Glomerular endothelial cell (primary cell): ENCODE measurements around the gene FCN1. TPM values are rescaled to one million over a fixed set of nuclear protein-coding genes. Genes with fewer than 3 reads are reported as not detected.

Source experiments
- DNase-seq: peaks from one replicate; pipeline ENCODE4 v3.0.0-alpha.2; 2011; ENCODE audit warnings: low read depth, low spot score; ENCODE audit errors: extremely low read depth
- total RNA-seq: library from RNA; depleted of rRNA; stranded (reverse); fragments of >200 nt; gene quantifications from 2 replicates; pipeline ENCODE4 v1.2.3, GENCODE V29; 2015

The FCN1 gene
- total RNA-seq, 1 donor from 2014 or later, result not detected

GRCh38 chr9:134894136-134894860, 23.4 kb downstream of the FCN1 start:
- no peak for DNase-seq

- no peak for DNase-seq
Measured at GRCh38 chr9:134892820-134893420, 24.8 kb downstream of the FCN1 start.

GRCh38 chr9:134892221-134892620, 25.5 kb downstream of the FCN1 start:
- DNase-seq, result no peak

- DNase-seq, result no peak
Measured at GRCh38 chr9:134891713-134892112, 26.0 kb downstream of the FCN1 start.

- DNase-seq, result no peak
Measured at GRCh38 chr9:134891053-134891452, 26.7 kb downstream of the FCN1 start.

- DNase-seq, result no peak
Measured at GRCh38 chr9:134890155-134890495, 27.6 kb downstream of the FCN1 start.

GRCh38 chr9:134889386-134890154, 28.1 kb downstream of the FCN1 start:
- no peak for DNase-seq

- no peak for DNase-seq
Measured at GRCh38 chr9:134888603-134889190, 29.0 kb downstream of the FCN1 start.

GRCh38 chr9:134887686-134888602, 29.8 kb downstream of the FCN1 start:
- DNase-seq, result no peak

GRCh38 chr9:134887219-134887618, 30.5 kb downstream of the FCN1 start:
- DNase-seq, result no peak

GRCh38 chr9:134886413-134886913, 31.2 kb downstream of the FCN1 start:
- DNase-seq, result no peak

- DNase-seq, result no peak
Measured at GRCh38 chr9:134885679-134886412, 31.9 kb downstream of the FCN1 start.

GRCh38 chr9:134885001-134885678, 32.6 kb downstream of the FCN1 start:
- no peak for DNase-seq

GRCh38 chr9:134884492-134884891, 33.2 kb downstream of the FCN1 start:
- no peak for DNase-seq

GRCh38 chr9:134883040-134883782, 34.5 kb downstream of the FCN1 start:
- DNase-seq, result no peak

GRCh38 chr9:134882204-134882785, 35.4 kb downstream of the FCN1 start:
- no peak for DNase-seq

GRCh38 chr9:134881313-134881670, 36.4 kb downstream of the FCN1 start:
- no peak for DNase-seq
